ENCODE data around the gene PARP14.

The PARP14 gene

DNA sequence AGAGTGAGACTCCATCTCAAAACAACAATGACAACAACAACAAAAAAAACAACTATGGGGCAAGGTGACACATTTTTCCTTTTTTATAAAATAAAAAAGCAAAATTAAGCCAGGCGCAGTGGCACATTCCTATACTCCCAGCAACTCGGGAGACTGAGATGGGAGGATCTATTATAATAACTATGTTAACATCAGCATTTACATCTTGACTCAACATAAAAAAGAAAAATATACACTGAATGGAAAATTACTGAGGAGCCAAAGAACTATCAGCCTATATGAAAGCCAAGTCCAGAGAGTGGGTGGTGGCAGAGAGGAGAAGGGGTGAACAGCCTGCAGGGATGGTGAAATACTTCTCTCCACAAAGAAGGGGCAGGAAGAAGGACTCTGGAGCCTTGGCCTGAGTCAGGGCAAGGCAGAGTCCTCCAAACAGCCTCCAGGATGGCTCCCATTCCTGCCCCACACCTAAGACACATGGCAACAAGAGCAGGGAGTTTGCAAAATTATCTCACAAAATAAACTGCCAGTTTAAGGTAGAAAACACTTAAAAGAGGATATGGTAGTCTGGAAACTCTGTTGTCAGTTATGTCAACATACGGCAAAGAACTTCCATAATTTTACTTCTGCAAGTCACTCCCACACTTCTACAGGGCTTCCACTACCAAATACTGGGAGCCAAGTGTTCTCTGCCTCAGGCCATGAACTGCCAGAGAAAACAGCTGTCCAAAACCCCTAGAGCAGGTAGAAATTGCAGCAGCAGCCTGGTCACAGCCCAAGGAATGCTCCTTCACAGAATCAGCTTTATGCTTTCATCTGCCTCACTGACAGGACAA, 87.1 kb downstream of the PARP14 start (continued):
- TF ChIP-seq, protein P1, sequence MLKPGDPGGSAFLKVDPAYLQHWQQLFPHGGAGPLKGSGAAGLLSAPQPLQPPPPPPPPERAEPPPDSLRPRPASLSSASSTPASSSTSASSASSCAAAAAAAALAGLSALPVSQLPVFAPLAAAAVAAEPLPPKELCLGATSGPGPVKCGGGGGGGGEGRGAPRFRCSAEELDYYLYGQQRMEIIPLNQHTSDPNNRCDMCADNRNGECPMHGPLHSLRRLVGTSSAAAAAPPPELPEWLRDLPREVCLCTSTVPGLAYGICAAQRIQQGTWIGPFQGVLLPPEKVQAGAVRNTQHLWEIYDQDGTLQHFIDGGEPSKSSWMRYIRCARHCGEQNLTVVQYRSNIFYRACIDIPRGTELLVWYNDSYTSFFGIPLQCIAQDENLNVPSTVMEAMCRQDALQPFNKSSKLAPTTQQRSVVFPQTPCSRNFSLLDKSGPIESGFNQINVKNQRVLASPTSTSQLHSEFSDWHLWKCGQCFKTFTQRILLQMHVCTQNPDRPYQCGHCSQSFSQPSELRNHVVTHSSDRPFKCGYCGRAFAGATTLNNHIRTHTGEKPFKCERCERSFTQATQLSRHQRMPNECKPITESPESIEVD (tag by site-specific recombination; IDR thresholded peaks at IDR 0.05) = no peak
- no peak for TF ChIP-seq REPIN1 (tag by site-specific recombination; IDR thresholded peaks at IDR 0.05; ENCODE audit: low read depth)
- no peak for TF ChIP-seq ZNF433 (tag by site-specific recombination; IDR thresholded peaks at IDR 0.05; ENCODE audit: low read depth)
- TF ChIP-seq ZFP37 (tag by site-specific recombination; IDR thresholded peaks at IDR 0.05) = no peak
- TF ChIP-seq SP2 (tag by site-specific recombination; IDR thresholded peaks at IDR 0.05) = no peak
- TF ChIP-seq ZNF560 (tag by site-specific recombination; IDR thresholded peaks at IDR 0.05; ENCODE audit: borderline replicate concordance) = no peak

DNA sequence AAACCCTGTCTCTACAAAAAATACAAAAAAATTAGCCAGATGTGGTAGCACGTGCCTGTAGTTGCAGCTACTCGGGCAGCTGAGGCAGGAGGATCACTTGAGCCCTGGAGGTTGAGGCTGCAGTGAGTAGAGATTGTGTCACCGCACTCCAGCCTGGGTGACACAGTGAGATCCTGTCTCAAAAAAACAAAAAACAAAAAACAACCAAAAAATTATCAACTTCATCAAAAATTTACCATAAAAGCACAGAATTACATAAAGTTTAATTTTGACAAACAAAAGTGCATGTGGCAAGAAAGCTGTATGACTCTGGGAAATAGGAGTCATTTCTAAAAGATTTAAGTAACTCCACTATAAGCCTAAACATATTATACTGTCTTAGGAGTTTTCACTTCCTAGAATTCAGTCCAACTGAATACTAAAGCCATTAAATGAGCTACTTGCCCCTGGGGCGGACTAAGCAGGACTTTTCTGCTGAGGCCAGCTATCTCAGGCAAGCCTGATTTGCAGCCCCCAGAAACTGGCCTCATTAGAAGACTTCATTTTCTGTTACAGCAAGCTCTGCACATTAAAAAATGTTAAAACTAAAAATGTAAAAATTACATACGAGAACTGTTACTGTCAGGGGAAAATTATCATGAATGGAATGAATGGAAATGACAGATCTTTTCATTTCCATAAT, 90.0 kb downstream of the PARP14 start:
- ChIA-PET POLR2A (no interaction called here), CTCF (no interaction called here)
- Histone ChIP-seq H3K27ac (ENCODE audit: extremely low read depth, low read depth, low read length) (no peak overlapping the region), H3K4me1 (ENCODE audit: control insufficient read depth, insufficient read depth, low read length) (no peaks in the 10 kb centered on the region), H3K9me3 (ENCODE audit: control insufficient read depth, insufficient read depth, low read depth, low read length) (no peaks in the 10 kb centered on the region), H3K4me3 (ENCODE audit: low read depth, low read length) (no peak overlapping the region), H3K36me3 (ENCODE audit: control insufficient read depth in 2 of 2, insufficient read depth in 1 of 2, low read length in 2 of 2) (peaks cover 0 to 5% of the 10 kb centered on the region in 2 experiments; a peak in 1 of 3 replicates)
- TF ChIP-seq ZNF701 (tag by site-specific recombination; IDR thresholded peaks at IDR 0.05) (no peak), ZNF501 (tag by site-specific recombination; IDR thresholded peaks at IDR 0.05) (no peak), ZFHX2 (tag by site-specific recombination; conservative IDR thresholded peaks at IDR 0.05) (no peak), ZNF843 (tag by site-specific recombination; IDR thresholded peaks at IDR 0.05) (no peak), ZNF670 (tag by site-specific recombination; IDR thresholded peaks at IDR 0.05; ENCODE audit: low read depth) (no peak), ZNF140 (tag by site-specific recombination; IDR thresholded peaks at IDR 0.05) (no peak)
- TF ChIP-seq, protein P2, sequence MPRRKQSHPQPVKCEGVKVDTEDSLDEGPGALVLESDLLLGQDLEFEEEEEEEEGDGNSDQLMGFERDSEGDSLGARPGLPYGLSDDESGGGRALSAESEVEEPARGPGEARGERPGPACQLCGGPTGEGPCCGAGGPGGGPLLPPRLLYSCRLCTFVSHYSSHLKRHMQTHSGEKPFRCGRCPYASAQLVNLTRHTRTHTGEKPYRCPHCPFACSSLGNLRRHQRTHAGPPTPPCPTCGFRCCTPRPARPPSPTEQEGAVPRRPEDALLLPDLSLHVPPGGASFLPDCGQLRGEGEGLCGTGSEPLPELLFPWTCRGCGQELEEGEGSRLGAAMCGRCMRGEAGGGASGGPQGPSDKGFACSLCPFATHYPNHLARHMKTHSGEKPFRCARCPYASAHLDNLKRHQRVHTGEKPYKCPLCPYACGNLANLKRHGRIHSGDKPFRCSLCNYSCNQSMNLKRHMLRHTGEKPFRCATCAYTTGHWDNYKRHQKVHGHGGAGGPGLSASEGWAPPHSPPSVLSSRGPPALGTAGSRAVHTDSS (tag by site-specific recombination; IDR thresholded peaks at IDR 0.05) = no peak
- TF ChIP-seq, protein P3, sequence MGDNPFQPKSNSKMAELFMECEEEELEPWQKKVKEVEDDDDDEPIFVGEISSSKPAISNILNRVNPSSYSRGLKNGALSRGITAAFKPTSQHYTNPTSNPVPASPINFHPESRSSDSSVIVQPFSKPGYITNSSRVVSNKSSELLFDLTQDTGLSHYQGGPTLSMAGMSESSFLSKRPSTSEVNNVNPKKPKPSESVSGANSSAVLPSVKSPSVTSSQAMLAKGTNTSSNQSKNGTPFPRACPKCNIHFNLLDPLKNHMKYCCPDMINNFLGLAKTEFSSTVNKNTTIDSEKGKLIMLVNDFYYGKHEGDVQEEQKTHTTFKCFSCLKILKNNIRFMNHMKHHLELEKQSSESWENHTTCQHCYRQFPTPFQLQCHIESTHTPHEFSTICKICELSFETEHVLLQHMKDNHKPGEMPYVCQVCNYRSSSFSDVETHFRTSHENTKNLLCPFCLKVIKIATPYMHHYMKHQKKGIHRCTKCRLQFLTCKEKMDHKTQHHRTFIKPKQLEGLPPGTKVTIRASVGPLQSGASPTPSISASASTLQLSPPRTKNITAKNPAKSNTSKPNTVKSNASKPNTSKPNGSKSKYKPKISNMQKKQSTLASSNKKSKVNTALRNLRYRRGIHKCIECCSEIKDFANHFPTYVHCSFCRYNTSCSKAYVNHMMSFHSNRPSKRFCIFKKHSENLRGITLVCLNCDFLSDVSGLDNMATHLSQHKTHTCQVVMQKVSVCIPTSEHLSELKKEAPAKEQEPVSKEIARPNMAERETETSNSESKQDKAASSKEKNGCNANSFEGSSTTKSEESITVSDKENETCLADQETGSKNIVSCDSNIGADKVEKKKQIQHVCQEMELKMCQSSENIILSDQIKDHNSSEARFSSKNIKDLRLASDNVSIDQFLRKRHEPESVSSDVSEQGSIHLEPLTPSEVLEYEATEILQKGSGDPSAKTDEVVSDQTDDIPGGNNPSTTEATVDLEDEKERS (tag by site-specific recombination; IDR thresholded peaks at IDR 0.05) = no peak

DNA sequence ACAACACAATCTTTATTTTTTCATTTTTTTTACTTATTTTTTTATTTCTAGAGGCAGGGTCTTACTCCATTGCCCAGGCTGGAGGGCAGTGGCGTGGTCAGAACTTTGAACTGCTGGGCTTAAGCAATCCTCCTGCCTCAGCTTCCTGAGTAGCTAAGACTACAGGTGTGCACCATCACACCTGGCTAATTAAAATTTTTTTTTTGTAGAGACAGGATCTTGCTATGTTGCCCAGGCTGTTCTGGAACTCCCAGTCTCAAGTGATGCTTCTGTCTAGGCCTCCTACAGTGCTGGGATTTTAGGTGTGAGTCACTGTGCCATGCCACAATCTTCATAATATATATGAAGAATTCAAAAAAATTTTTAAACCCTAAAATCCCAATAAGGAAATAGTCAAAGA, 92.2 kb downstream of the PARP14 start:
- H3K27ac ChIP-seq (ENCODE audit: extremely low read depth, low read depth, low read length) = no peak overlapping the region
- no peaks in the 10 kb centered on the region for H3K4me1 ChIP-seq (ENCODE audit: control insufficient read depth, insufficient read depth, low read length)
- no peak for TF ChIP-seq ZNF324 (tag by site-specific recombination; IDR thresholded peaks at IDR 0.05)
- peak; percentile 73 for TF ChIP-seq ZNF121 (tag by site-specific recombination; IDR thresholded peaks at IDR 0.05)
- TF ChIP-seq, protein P4, sequence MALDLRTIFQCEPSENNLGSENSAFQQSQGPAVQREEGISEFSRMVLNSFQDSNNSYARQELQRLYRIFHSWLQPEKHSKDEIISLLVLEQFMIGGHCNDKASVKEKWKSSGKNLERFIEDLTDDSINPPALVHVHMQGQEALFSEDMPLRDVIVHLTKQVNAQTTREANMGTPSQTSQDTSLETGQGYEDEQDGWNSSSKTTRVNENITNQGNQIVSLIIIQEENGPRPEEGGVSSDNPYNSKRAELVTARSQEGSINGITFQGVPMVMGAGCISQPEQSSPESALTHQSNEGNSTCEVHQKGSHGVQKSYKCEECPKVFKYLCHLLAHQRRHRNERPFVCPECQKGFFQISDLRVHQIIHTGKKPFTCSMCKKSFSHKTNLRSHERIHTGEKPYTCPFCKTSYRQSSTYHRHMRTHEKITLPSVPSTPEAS (tag by site-specific recombination; IDR thresholded peaks at IDR 0.05) = no peak
- TF ChIP-seq ZNF311 (tag by site-specific recombination; IDR thresholded peaks at IDR 0.05; ENCODE audit: borderline replicate concordance) = no peak
- no peaks in the 10 kb centered on the region for H3K9me3 ChIP-seq (ENCODE audit: control insufficient read depth, insufficient read depth, low read depth, low read length)
- ChIA-PET CTCF (no interaction called here), POLR2A (no interaction called here)
- no peak overlapping the region for H3K4me3 ChIP-seq (ENCODE audit: low read depth, low read length)
- H3K36me3 ChIP-seq (ENCODE audit: control insufficient read depth in 2 of 2, insufficient read depth in 1 of 2, low read length in 2 of 2) = peaks cover 0 to 5% of the 10 kb centered on the region in 2 experiments; a peak in 1 of 3 replicates
